ENCODE data around the gene STX4. TPM values are rescaled to one million over a fixed set of nuclear protein-coding genes. Genes with fewer than 3 reads are reported as not detected.

The STX4 gene
- total and polyA plus RNA-seq, 2 donors from 2014 or later, result 60.6 to 61.2 TPM

DNA sequence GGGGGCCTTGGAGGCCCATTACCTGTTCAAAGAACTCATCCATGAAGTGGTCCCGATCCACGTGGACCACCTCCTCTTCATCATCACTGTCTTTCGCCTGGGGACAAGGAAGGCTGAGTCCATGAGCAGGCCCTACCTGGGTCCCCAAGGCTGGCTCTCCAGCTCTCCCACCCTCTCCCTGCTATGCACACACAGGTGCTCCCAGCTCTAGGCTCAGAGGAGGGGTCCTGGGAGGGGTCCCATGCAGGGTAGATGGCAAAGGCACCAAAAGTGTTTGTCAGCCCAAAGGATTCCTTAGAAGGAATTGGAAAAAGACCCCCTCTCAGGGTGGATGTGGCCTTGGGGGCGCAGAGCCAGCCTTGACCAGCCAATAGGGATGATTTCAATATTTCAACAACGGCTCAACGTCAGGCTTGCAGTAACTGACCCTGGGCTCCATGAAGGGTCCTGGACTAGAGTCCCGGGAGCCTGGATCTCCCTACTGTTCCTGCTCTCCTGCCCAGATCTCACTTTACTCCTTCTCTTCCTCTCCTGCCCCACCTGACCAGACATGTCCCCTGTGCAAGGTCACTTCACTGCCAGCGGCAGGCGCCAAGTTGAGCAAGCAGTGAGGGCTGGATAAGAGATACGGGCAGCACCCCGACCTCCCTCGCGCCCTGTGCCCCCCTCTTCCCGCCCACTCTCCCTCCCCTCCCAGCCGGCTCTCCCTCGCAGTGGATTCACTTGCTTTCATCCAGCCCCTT, 31.7 kb upstream of the STX4 start:
- Histone ChIP-seq H3K27me3 (ENCODE audit: control insufficient read depth, insufficient read depth, low read length) (no peaks in the 10 kb centered on the region), H3K4me1 (ENCODE audit: control insufficient read depth in 2 of 3, insufficient read depth in 2 of 3, low read depth in 1 of 3, low read length in 3 of 3) (peaks cover 0 to 9% (median 0%) of the 10 kb centered on the region in 3 donors), H3K27ac (ENCODE audit: low read depth in 2 of 2, low read length in 2 of 2) (no peak overlapping the region), H3K4me3 (ENCODE audit: low read length in 3 of 3) (no peak overlapping the region), H3K9me3 (ENCODE audit: control insufficient read depth in 2 of 3, insufficient read depth in 1 of 3, low read length in 3 of 3) (no peaks in the 10 kb centered on the region), H3K9ac (ENCODE audit: low read length in 3 of 3) (no peak overlapping the region), H3K36me3 (ENCODE audit: control insufficient read depth in 2 of 3, insufficient read depth in 3 of 3, low read length in 3 of 3) (no peaks in the 10 kb centered on the region)
- FAIRE-seq (no peak), DNase-seq (peak in 2 of 5 donors; percentile 34 to 44)
- TF ChIP-seq, protein P1, sequence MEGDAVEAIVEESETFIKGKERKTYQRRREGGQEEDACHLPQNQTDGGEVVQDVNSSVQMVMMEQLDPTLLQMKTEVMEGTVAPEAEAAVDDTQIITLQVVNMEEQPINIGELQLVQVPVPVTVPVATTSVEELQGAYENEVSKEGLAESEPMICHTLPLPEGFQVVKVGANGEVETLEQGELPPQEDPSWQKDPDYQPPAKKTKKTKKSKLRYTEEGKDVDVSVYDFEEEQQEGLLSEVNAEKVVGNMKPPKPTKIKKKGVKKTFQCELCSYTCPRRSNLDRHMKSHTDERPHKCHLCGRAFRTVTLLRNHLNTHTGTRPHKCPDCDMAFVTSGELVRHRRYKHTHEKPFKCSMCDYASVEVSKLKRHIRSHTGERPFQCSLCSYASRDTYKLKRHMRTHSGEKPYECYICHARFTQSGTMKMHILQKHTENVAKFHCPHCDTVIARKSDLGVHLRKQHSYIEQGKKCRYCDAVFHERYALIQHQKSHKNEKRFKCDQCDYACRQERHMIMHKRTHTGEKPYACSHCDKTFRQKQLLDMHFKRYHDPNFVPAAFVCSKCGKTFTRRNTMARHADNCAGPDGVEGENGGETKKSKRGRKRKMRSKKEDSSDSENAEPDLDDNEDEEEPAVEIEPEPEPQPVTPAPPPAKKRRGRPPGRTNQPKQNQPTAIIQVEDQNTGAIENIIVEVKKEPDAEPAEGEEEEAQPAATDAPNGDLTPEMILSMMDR (IDR thresholded peaks at IDR 0.05; ENCODE audit: borderline replicate concordance, extremely low read depth, insufficient read depth), result no peak
- intact Hi-C loops (cut with DNase I), result no loop called here

DNA sequence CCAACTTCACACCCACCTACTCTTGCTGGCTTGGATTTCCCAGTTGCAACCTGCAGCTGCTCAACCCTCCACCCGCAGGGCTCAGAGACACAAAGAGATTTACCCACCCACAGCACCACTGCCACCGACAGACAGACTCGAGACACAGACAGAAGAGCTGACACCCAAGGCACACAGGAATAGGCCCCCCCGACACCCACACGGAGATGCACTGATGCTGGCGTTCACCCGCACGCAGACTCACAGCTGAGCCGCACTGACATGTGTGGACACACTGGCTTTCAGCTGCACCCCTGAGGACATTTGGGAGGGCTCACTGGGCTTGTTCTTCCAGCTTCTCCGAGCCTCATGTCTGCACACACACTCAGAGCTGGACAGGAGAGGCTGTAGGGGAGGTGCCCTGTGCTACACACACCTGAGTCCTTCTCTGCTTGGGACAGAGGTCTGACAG, 31.1 kb upstream of the STX4 start:
- Histone ChIP-seq H3K4me1 (ENCODE audit: control insufficient read depth in 2 of 3, insufficient read depth in 2 of 3, low read depth in 1 of 3, low read length in 3 of 3) (peaks cover 0 to 7% (median 0%) of the 10 kb centered on the region in 3 donors), H3K27ac (ENCODE audit: low read depth in 2 of 2, low read length in 2 of 2) (no peak overlapping the region), H3K36me3 (ENCODE audit: control insufficient read depth in 2 of 3, insufficient read depth in 3 of 3, low read length in 3 of 3) (no peaks in the 10 kb centered on the region), H3K9me3 (ENCODE audit: control insufficient read depth in 2 of 3, insufficient read depth in 1 of 3, low read length in 3 of 3) (no peaks in the 10 kb centered on the region), H3K4me3 (ENCODE audit: low read length in 3 of 3) (no peak overlapping the region), H3K27me3 (ENCODE audit: control insufficient read depth, insufficient read depth, low read length) (no peaks in the 10 kb centered on the region), H3K9ac (ENCODE audit: low read length in 3 of 3) (no peak overlapping the region)
- FAIRE-seq, result no peak
- TF ChIP-seq, protein P1 (IDR thresholded peaks at IDR 0.05; ENCODE audit: borderline replicate concordance, extremely low read depth, insufficient read depth), result no peak
- intact Hi-C loops (cut with DNase I), result no loop called here
- DNase-seq, result no peak

DNA sequence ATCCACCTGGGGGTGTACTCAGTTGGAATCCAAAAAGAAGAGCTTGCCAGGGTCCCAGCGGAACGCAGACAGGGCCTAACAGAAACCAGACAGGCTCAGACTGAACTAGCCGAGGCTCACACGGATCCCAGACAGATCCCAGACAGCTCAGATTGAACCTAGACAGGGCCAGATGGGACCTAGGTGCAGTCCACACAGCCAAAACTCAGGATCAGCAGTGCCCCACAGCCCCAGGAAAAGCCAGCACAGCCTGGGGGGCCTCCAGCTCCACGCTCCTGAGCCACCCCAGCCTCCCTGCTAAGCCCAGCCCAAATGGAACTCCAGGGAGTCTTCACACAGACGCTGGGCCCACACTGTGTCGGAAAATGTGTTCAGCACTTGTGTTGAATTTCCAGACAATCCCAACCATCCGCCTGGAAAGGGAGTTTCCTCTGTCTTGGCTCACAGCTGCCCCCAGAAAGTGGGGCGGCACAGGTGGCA, 30.5 kb upstream of the STX4 start:
- no peak for FAIRE-seq
- Histone ChIP-seq H3K27ac (ENCODE audit: low read depth in 2 of 2, low read length in 2 of 2) (no peak overlapping the region), H3K4me1 (ENCODE audit: control insufficient read depth in 2 of 3, insufficient read depth in 2 of 3, low read depth in 1 of 3, low read length in 3 of 3) (peaks cover 0 to under 1% (median 0%) of the 10 kb centered on the region in 3 donors), H3K36me3 (ENCODE audit: control insufficient read depth in 2 of 3, insufficient read depth in 3 of 3, low read length in 3 of 3) (no peaks in the 10 kb centered on the region), H3K9ac (ENCODE audit: low read length in 3 of 3) (no peak overlapping the region), H3K4me3 (ENCODE audit: low read length in 3 of 3) (no peak overlapping the region), H3K9me3 (ENCODE audit: control insufficient read depth in 2 of 3, insufficient read depth in 1 of 3, low read length in 3 of 3) (no peaks in the 10 kb centered on the region), H3K27me3 (ENCODE audit: control insufficient read depth, insufficient read depth, low read length) (no peaks in the 10 kb centered on the region)
- intact Hi-C loops (cut with DNase I), result no loop called here
- no peak for DNase-seq
- TF ChIP-seq, protein P1 (IDR thresholded peaks at IDR 0.05; ENCODE audit: borderline replicate concordance, extremely low read depth, insufficient read depth), result no peak
